HepG2 (cell line): ENCODE measurements around the gene CPT1C. TPM values are rescaled to one million over a fixed set of nuclear protein-coding genes. Genes with fewer than 3 reads are reported as not detected.

Experiments
- BRCA1 ChIP-seq: sonication (generic); formaldehyde crosslinking; IDR thresholded peaks from 2 replicates; pipeline ENCODE4 v1.4.0; 2020; ENCODE audit warnings: missing genetic modification reagents
- ELK4 ChIP-seq: sonication (generic); formaldehyde crosslinking; IDR thresholded peaks from 2 replicates; pipeline ENCODE4 v1.9.0; 2021; ENCODE audit warnings: missing genetic modification reagents, borderline replicate concordance
- FOXC1 ChIP-seq: sonication (generic); formaldehyde crosslinking; IDR thresholded peaks from 2 replicates; pipeline ENCODE4 v1.8.0; 2022; ENCODE audit warnings: mild to moderate bottlenecking, missing genetic modification reagents, borderline replicate concordance
- JARID2 ChIP-seq: sonication (generic); formaldehyde crosslinking; IDR thresholded peaks from 2 replicates; pipeline ENCODE4 v1.8.1; 2023; ENCODE audit warnings: missing genetic modification reagents, inconsistent platforms; ENCODE audit not compliant: insufficient replicate concordance
- JDP2 ChIP-seq: sonication (generic); formaldehyde crosslinking; IDR thresholded peaks from 2 replicates; pipeline ENCODE4 v1.8.1; 2022; ENCODE audit warnings: missing genetic modification reagents, borderline replicate concordance
- JUND ChIP-seq: sonication (generic); formaldehyde crosslinking; IDR thresholded peaks from 2 replicates; pipeline ENCODE4 v1.8.0; 2022; ENCODE audit warnings: mild to moderate bottlenecking, missing genetic modification reagents
- PRDM10 ChIP-seq: sonication (generic); formaldehyde crosslinking; IDR thresholded peaks from 2 replicates; pipeline ENCODE4 v1.4.0; 2020; ENCODE audit warnings: low read depth, missing genetic modification reagents
- RARA ChIP-seq: IDR thresholded peaks from 2 replicates; pipeline ENCODE4 v1.6.1; 2016; ENCODE audit warnings: missing genetic modification reagents, missing compliant biosample characterization
- RORA ChIP-seq: sonication (generic); formaldehyde crosslinking; IDR thresholded peaks from 2 replicates; pipeline ENCODE4 v1.5.0; 2020; ENCODE audit warnings: mild to moderate bottlenecking, missing genetic modification reagents, moderate library complexity
- SAFB2 ChIP-seq: sonication (generic); formaldehyde crosslinking; IDR thresholded peaks from 2 replicates; pipeline ENCODE4 v1.5.1; 2020; ENCODE audit warnings: missing genetic modification reagents, low read depth, mild to moderate bottlenecking, borderline replicate concordance
- SATB2 ChIP-seq: sonication (generic); formaldehyde crosslinking; IDR thresholded peaks from 2 replicates; pipeline ENCODE4 v1.5.0; 2020; ENCODE audit warnings: missing genetic modification reagents
- SMAD9 ChIP-seq: sonication (generic); formaldehyde crosslinking; IDR thresholded peaks from 2 replicates; pipeline ENCODE4 v1.5.1; 2020; ENCODE audit warnings: mild to moderate bottlenecking, missing genetic modification reagents
- ZKSCAN8 ChIP-seq: IDR thresholded peaks from 2 replicates; pipeline ENCODE4 v1.6.1; 2016; ENCODE audit warnings: borderline replicate concordance, missing genetic modification reagents, missing compliant biosample characterization
- ZNF12 ChIP-seq: sonication (generic); formaldehyde crosslinking; IDR thresholded peaks from 2 replicates; pipeline ENCODE4 v1.5.0; 2020; ENCODE audit warnings: missing genetic modification reagents
- ZNF136 ChIP-seq: sonication (generic); formaldehyde crosslinking; IDR thresholded peaks from 2 replicates; pipeline ENCODE4 v1.8.1; 2022; ENCODE audit warnings: low read depth, mild to moderate bottlenecking, moderate library complexity, missing genetic modification reagents
- ZNF225 ChIP-seq: sonication (generic); formaldehyde crosslinking; IDR thresholded peaks from 2 replicates; pipeline ENCODE4 v1.4.0; 2020; ENCODE audit warnings: mild to moderate bottlenecking, missing genetic modification reagents
- ZNF274 ChIP-seq: sonication (generic); formaldehyde crosslinking; IDR thresholded peaks from 2 replicates; pipeline ENCODE4 v1.5.1; 2020; ENCODE audit warnings: mild to moderate bottlenecking, missing genetic modification reagents
- ZSCAN12 ChIP-seq: sonication (generic); formaldehyde crosslinking; IDR thresholded peaks from 2 replicates; pipeline ENCODE4 v1.9.0; 2021; ENCODE audit warnings: mild to moderate bottlenecking, missing genetic modification reagents
- ZSCAN22 ChIP-seq: sonication (generic); formaldehyde crosslinking; IDR thresholded peaks from 2 replicates; pipeline ENCODE4 v1.4.0; 2020; ENCODE audit warnings: mild to moderate bottlenecking, missing genetic modification reagents
- polyA plus RNA-seq, 8 experiments: library from polyadenylated mRNA; depleted of rRNA in 3 of 8; stranded (reverse) in 7 of 8; unstranded in 1 of 8; fragments of >200 nt; fragmentation: Illumina TruSeq in 4 of 8; extraction: Trizol in 4 of 8; gene quantifications; 2 replicates each; pipeline versions ENCODE4 v1.2.1 to v1.2.3, GENCODE V29; 2011 to 2016; ENCODE audit warnings: low read depth in 4 of 8, missing spikeins in 1 of 8, mixed read lengths in 1 of 8; ENCODE audit not compliant: insufficient read depth in 1 of 8
- total RNA-seq, 5 experiments: library from RNA; depleted of rRNA; stranded (reverse); fragments of >200 nt; fragmentation: Illumina TruSeq; extraction: Trizol; gene quantifications; 2 replicates each; pipeline ENCODE4 v1.2.3, GENCODE V29; 2016; ENCODE audit warnings: low read depth in 1 of 5
- TF ChIP-seq, protein P1 (sequence below): sonication (generic); formaldehyde crosslinking; IDR thresholded peaks from 2 replicates; pipeline ENCODE4 v1.4.0; 2020; ENCODE audit warnings: mild to moderate bottlenecking, low read depth, missing genetic modification reagents
- TF ChIP-seq, protein P2 (sequence below): sonication (generic); formaldehyde crosslinking; IDR thresholded peaks from 2 replicates; pipeline ENCODE4 v1.5.0; 2020; ENCODE audit warnings: missing genetic modification reagents

CPT1C gene
- total and polyA plus RNA-seq, 2 of the 13 experiments (the other 11 are each of a cell fraction or from before 2014, with no cell fraction given): 0.18 TPM; not detected in 1

DNA sequence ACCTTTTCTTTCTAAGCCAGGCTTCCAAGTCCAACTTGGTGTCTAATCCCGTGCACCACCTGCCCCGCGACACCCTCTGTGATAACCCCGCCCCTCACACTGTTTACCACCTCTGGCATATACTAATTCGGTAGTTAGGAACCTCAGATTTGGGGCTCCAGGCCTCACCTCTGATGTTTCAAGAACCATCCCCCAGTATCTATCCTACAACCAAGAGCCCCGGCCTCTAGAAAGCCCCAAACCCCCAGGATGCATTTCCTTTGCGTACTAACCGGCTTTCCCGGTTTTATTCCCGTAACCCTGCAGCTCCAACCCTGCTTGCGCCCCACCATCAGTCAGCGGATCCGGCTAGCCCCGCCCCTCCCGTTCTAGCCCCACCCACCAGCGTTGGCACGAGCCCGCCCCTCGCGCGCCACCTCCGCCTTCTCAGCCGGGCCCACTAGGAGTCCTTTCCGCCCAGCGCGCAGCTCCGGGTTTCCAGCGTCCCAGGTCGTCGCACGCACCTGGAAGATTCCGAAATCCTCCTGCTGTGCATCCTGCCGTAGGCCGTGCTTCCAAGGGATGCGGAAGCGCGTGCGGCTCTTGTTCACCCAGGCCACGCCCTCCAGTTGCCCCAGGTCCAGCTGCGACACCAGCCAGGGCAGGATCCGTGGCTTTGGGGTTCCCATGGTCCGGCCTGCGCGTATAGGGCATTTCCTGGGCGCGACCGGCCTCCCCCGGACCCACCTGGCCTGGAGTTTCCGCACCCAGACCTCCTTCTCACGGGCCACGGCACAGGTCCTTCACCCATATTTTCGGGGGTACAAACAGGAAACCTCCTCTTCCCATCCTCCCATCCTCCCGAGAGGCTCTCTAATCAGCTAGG is 26.5 kb upstream of the CPT1C start (continued):
- TF ChIP-seq PRDM10 (peak; percentile 71; the same call in 1 of the 2 replicates), ZNF274 (CRISPR knock-in tag) (no peak), JARID2 (CRISPR knock-in tag) (no peak), ZSCAN22 (no peak), SATB2 (CRISPR knock-in tag) (no peak), RORA (no peak), FOXC1 (CRISPR knock-in tag) (peak; percentile 31; the same call in 1 of the 2 replicates), ZNF12 (CRISPR knock-in tag) (no peak), ZSCAN12 (peak; percentile 27; the same call in 1 of the 2 replicates), JUND (CRISPR knock-in tag) (no peak), ZKSCAN8 (CRISPR knock-in tag) (no peak), SAFB2 (CRISPR knock-in tag) (no peak), ELK4 (CRISPR knock-in tag) (no peak), ZNF225 (CRISPR knock-in tag) (no peak), RARA (CRISPR knock-in tag) (no peak), JDP2 (CRISPR knock-in tag) (no peak), ZNF136 (CRISPR knock-in tag) (no peak), SMAD9 (CRISPR knock-in tag) (no peak), BRCA1 (CRISPR knock-in tag) (no peak)
- TF ChIP-seq, protein P1, sequence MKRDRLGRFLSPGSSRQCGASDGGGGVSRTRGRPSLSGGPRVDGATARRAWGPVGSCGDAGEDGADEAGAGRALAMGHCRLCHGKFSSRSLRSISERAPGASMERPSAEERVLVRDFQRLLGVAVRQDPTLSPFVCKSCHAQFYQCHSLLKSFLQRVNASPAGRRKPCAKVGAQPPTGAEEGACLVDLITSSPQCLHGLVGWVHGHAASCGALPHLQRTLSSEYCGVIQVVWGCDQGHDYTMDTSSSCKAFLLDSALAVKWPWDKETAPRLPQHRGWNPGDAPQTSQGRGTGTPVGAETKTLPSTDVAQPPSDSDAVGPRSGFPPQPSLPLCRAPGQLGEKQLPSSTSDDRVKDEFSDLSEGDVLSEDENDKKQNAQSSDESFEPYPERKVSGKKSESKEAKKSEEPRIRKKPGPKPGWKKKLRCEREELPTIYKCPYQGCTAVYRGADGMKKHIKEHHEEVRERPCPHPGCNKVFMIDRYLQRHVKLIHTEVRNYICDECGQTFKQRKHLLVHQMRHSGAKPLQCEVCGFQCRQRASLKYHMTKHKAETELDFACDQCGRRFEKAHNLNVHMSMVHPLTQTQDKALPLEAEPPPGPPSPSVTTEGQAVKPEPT (CRISPR knock-in tag): no peak
- TF ChIP-seq, protein P2, sequence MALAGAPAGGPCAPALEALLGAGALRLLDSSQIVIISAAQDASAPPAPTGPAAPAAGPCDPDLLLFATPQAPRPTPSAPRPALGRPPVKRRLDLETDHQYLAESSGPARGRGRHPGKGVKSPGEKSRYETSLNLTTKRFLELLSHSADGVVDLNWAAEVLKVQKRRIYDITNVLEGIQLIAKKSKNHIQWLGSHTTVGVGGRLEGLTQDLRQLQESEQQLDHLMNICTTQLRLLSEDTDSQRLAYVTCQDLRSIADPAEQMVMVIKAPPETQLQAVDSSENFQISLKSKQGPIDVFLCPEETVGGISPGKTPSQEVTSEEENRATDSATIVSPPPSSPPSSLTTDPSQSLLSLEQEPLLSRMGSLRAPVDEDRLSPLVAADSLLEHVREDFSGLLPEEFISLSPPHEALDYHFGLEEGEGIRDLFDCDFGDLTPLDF (CRISPR knock-in tag): no peak
